GM10266 (cell line): ENCODE data around the gene ASIC2.

Source experiments
- DNase-seq: peaks from one replicate; pipeline ENCODE4 v3.0.0; 2012; ENCODE audit errors: extremely low spot score
- CTCF ChIP-seq: IDR thresholded peaks from 2 replicates; pipeline ENCODE4 v1.5.1; 2012; ENCODE audit warnings: mild to moderate bottlenecking, low read depth; ENCODE audit not compliant: control insufficient read depth, insufficient read depth; ENCODE audit errors: missing control alignments

The ASIC2 gene

DNA sequence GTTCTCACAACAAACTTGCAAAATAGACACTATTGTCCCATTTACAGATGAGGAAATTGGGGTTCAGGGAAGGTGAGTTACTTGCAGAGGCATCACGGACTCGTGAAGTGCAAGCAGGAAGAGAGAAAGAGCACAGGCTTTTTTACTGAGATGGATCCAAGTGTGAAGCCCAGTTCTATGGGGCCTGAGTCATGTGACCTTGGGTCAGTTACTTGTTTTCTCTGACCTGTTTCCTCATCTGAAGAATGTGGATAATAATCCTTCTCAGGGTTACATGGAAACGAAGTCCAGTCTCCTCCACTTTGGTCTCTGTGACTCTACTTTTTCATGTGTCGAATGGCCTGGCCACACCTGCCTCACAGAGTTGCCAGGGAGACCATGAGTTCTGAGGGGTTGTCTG, 167.0 kb downstream of the ASIC2 start:
- no peak for TF ChIP-seq CTCF
- DNase-seq = no peak

GRCh38 chr17:33125552-33125950, 167.5 kb downstream of the ASIC2 start:
- no peak for TF ChIP-seq CTCF
- DNase-seq = no peak

DNA sequence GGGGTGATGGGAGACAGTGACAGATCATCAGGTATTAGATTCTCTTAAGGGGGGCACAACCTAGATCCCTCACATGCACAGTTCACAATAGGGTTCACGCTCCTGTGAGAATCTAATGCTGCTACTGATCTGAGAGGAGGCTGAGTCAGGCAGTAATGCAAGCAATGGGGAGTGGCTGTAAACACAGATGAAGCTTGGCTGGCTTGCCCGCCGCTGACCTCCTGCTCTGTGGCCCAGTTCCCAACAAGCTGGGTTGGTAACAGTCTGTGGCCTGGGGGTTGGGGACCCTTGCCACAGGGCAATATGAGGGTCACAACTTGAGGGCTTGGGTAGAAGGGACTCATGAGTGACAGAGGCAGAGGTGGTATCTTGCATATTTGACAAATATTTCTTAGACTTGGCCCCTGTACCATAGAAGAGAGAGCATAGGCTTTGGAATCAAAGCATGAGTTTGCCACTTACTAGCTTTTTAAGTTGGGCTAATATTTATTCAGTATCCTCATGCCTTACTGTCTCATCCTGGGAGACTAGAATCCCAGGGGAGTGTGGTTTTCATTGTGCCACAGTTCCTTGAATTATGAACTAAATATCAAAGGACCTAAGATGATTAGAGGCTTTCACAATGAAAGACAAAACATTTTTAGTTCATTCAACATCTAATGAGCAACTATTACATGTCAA, 168.1 kb downstream of the ASIC2 start:
- TF ChIP-seq CTCF = no peak
- no peak for DNase-seq

- no peak for DNase-seq
- TF ChIP-seq CTCF = no peak
Observed at GRCh38 chr17:33124185-33124584, 168.9 kb downstream of the ASIC2 start.

- no peak for TF ChIP-seq CTCF
- no peak for DNase-seq
Observed at GRCh38 chr17:33121756-33122155, 171.3 kb downstream of the ASIC2 start.

DNA sequence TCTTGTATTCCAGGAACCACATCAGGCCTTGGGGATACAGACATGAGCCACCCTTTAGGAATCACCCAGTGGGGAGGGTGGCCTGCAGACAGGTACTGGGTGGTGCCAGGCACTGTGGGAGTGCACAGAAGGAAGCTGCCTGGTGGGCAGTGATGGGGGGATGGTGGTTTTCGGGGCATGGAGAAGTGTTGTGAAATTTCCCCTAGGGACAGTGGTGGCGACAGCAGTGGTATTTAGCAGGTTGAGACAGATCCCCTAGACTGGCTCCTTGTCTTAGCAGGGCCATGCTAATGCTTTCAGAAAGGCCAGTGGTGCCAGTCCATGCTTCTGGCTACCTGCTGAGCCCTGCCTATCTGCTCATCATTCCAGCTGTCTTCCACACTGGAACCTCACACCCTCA, 171.8 kb downstream of the ASIC2 start:
- no peak for TF ChIP-seq CTCF
- DNase-seq = no peak

DNA sequence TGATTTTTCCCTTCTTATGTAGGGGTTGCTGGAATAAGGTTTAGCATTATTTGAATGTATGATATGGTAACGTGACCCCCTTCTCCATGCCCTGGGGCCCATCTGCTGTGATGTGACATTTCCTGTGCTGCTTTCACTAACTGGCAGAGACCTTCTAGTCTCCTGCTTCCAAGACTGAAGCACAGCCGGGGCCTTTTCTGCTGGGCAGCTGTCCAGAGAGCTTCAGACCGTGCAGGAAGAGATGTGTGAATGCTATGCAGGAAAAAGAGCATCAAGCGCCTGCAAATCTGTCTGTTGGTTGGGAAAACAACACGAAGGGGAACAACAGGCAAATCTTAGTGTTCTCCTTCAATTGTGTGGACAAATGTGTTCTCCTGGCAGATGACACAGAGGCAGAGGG, 173.0 kb downstream of the ASIC2 start:
- no peak for TF ChIP-seq CTCF
- no peak for DNase-seq
